Inferior parietal cortex (tissue), 1 donor: ENCODE data around the gene WDR83.
A peak's percentile ranks its signal among the peaks of the same experiment; 100 is the strongest.
"Not testable (repeated sequence)": the region's sequence is repeated elsewhere in the genome, so short reads cannot be mapped to it uniquely, and the experiment has no call there.

ENCODE experiments used
- DNase-seq: peaks from one replicate; pipeline ENCODE4 v3.0.0-alpha.2; 2016; ENCODE audit errors: extremely low spot score

The WDR83 gene

GRCh38 chr19:12685831-12686230 is 19.2 kb downstream of the WDR83 start:
- no peak for DNase-seq

- DNase-seq: no peak
Measured at GRCh38 chr19:12687496-12688196, 21.0 kb downstream of the WDR83 start, which contains the start of gene GNG14. Gene GNG14, plus strand, starts transcription at chr19:12687998. Its CDS starts 51 bp downstream, at chr19:12688049.

GRCh38 chr19:12689012-12689411 is 22.4 kb downstream of the WDR83 start:
- no peak for DNase-seq

GRCh38 chr19:12689581-12690216 is 23.1 kb downstream of the WDR83 start:
- no peak for DNase-seq

- no peak for DNase-seq
Measured at GRCh38 chr19:12692960-12693359, 26.4 kb downstream of the WDR83 start.

GRCh38 chr19:12694641-12695040 is 28.0 kb downstream of the WDR83 start:
- DNase-seq: no peak

GRCh38 chr19:12695096-12695495 is 28.5 kb downstream of the WDR83 start:
- no peak for DNase-seq

- no peak for DNase-seq
Measured at GRCh38 chr19:12695514-12695913, 28.9 kb downstream of the WDR83 start.

- no peak for DNase-seq
Measured at GRCh38 chr19:12695997-12696365, 29.4 kb downstream of the WDR83 start.

- DNase-seq: peak; percentile 99
Measured at GRCh38 chr19:12696366-12697335, 30.0 kb downstream of the WDR83 start, which contains the start of gene FBXW9. Gene FBXW9, minus strand, starts transcription at chr19:12696631. Its CDS starts 50 bp downstream, at chr19:12696581.

GRCh38 chr19:12697425-12697824 is 30.8 kb downstream of the WDR83 start:
- DNase-seq: not testable (repeated sequence)

- no peak for DNase-seq
Measured at GRCh38 chr19:12698138-12698537, 31.5 kb downstream of the WDR83 start.

GRCh38 chr19:12701596-12702282 is 35.1 kb downstream of the WDR83 start:
- DNase-seq: no peak

- DNase-seq: no peak
Measured at GRCh38 chr19:12703046-12703445, 36.4 kb downstream of the WDR83 start.

GRCh38 chr19:12705169-12705568 is 38.6 kb downstream of the WDR83 start:
- no peak for DNase-seq

- DNase-seq: no peak
Measured at GRCh38 chr19:12705654-12706331, 39.2 kb downstream of the WDR83 start.

GRCh38 chr19:12706332-12706718 is 39.7 kb downstream of the WDR83 start:
- DNase-seq: no peak

- DNase-seq: no peak
Measured at GRCh38 chr19:12708641-12709040, 42.0 kb downstream of the WDR83 start.

GRCh38 chr19:12711187-12711586 is 44.6 kb downstream of the WDR83 start:
- no peak for DNase-seq

GRCh38 chr19:12712077-12712476 is 45.5 kb downstream of the WDR83 start:
- DNase-seq: not testable (repeated sequence)

- not testable (repeated sequence) for DNase-seq
Measured at GRCh38 chr19:12713304-12713703, 46.7 kb downstream of the WDR83 start.
